Activated CD4-positive, alpha-beta memory T cell treated with anti-CD3 and anti-CD28 coated beads for 36 hours (primary cell): ENCODE results near the gene CETP. TPM values are rescaled to one million over a fixed set of nuclear protein-coding genes. Genes with fewer than 3 reads are reported as not detected.
"Not testable (repeated sequence)": the region's sequence is repeated elsewhere in the genome, so short reads cannot be mapped to it uniquely, and the experiment has no call there.

Experiments used
- CTCF ChIA-PET: fragments of 350-600 bp; sonication (Branson Sonifier 250); formaldehyde crosslinking; loops from one replicate; lab custom pipeline; 2021; ENCODE audit warnings: antibody characterized with exemption, inconsistent platforms; lab: Charles Lee
- POLR2A ChIA-PET: fragments of 350-600 bp; sonication (Branson Sonifier 250); formaldehyde crosslinking; loops from one replicate; lab custom pipeline; 2021; ENCODE audit warnings: antibody characterized with exemption; lab: Charles Lee
- DNase-seq: peaks from one replicate; pipeline ENCODE4 v3.0.0-alpha.2; 2020
- H3K27ac Mint-ChIP-seq: one replicate; pipeline ENCODE4 v1.8.0; 2021; ENCODE audit warnings: mixed read lengths
- H3K27me3 Mint-ChIP-seq: one replicate; pipeline ENCODE4 v1.8.0; 2021; ENCODE audit warnings: mixed read lengths
- H3K36me3 Mint-ChIP-seq: one replicate; pipeline ENCODE4 v1.8.0; 2021; ENCODE audit warnings: mixed read lengths
- H3K4me1 Mint-ChIP-seq: one replicate; pipeline ENCODE4 v1.8.0; 2021; ENCODE audit warnings: low read depth, mixed read lengths
- H3K4me3 Mint-ChIP-seq: one replicate; pipeline ENCODE4 v1.8.0; 2021; ENCODE audit warnings: mild to moderate bottlenecking, mixed read lengths
- H3K9me3 Mint-ChIP-seq: one replicate; pipeline ENCODE4 v1.8.0; 2021; ENCODE audit warnings: mixed read lengths
- intact Hi-C: fragments of 100-400 bp; cut with micrococcal nuclease; formaldehyde crosslinking; loops from one replicate; pipeline ENCODE4 v1.15.1; 2023
- total RNA-seq, 2 experiments: library from RNA; stranded (reverse); gene quantifications; one replicate each; pipeline ENCODE4 v1.2.3, GENCODE V29; 2021

CETP gene
- total RNA-seq, 2 experiments from 2014 or later = not detected

- peaks cover 18% of the 10 kb centered on the region for H3K4me1 Mint-ChIP-seq
- no peak overlapping the region for H3K4me3 Mint-ChIP-seq
- H3K27me3 Mint-ChIP-seq = no peaks in the 10 kb centered on the region
- no peaks in the 10 kb centered on the region for H3K9me3 Mint-ChIP-seq
- DNase-seq = no peak
- ChIA-PET CTCF (interaction anchor here (0.5 to 2.2 kb wide), 3 partner anchors 62 to 495 kb away, joined by 3 to 11 read pairs (median 5); no protein-coding TSS in a partner anchor), POLR2A (interaction anchor here (1.1 to 3.7 kb wide), 2 partner anchors 11 to 60 kb away, joined by 3 to 54 read pairs; partner anchors contain the start of gene NLRC5)
- intact Hi-C loops = loop anchor here (2.0 to 5.0 kb wide), 3 partner anchors 15 to 477 kb away; partner anchors contain the start of genes NUDT21, NUP93 and OGFOD1
- H3K36me3 Mint-ChIP-seq = peaks cover 25% of the 10 kb centered on the region
- no peak overlapping the region for H3K27ac Mint-ChIP-seq
These were observed 32.1 kb upstream of the CETP start for GRCh38 chr16:56929639-56930038.

GRCh38 chr16:56930486-56931270 lies 31.1 kb upstream of the CETP start:
- CTCF ChIA-PET = interaction anchor here (0.7 to 2.2 kb wide), 3 partner anchors 20 to 496 kb away, joined by 4 to 11 read pairs (median 5); no protein-coding TSS in a partner anchor
- peaks cover 24% of the 10 kb centered on the region for H3K4me1 Mint-ChIP-seq
- H3K27me3 Mint-ChIP-seq = no peaks in the 10 kb centered on the region
- peaks cover 36% of the 10 kb centered on the region for H3K36me3 Mint-ChIP-seq
- no peaks in the 10 kb centered on the region for H3K9me3 Mint-ChIP-seq
- no peak for DNase-seq
- intact Hi-C loops = loop anchor here (2.0 to 5.0 kb wide), 3 partner anchors 14 to 478 kb away; partner anchors contain the start of genes NUDT21, NUP93 and OGFOD1
- POLR2A ChIA-PET = interaction anchor here (0.6 to 4.7 kb wide), 12 partner anchors 9 to 809 kb away, joined by 3 to 54 read pairs (median 4); partner anchors contain the start of gene NLRC5
- peak overlapping the region; percentile 98 for H3K4me3 Mint-ChIP-seq
- H3K27ac Mint-ChIP-seq = peak overlapping the region; percentile 98

GRCh38 chr16:56931271-56931891 lies 30.4 kb upstream of the CETP start:
- Mint-ChIP-seq H3K4me3 (peak overlapping the region; percentile 98), H3K27ac (peak overlapping the region; percentile 98), H3K9me3 (no peaks in the 10 kb centered on the region), H3K4me1 (peaks cover 29% of the 10 kb centered on the region), H3K36me3 (peaks cover 43% of the 10 kb centered on the region), H3K27me3 (no peaks in the 10 kb centered on the region)
- CTCF ChIA-PET = interaction anchor here (1.0 to 2.2 kb wide), 3 partner anchors 20 to 63 kb away, joined by 4 to 11 read pairs (median 6); no protein-coding TSS in a partner anchor
- POLR2A ChIA-PET = interaction anchor here (0.6 to 4.7 kb wide), 20 partner anchors 8 to 808 kb away, joined by 3 to 54 read pairs (median 4); partner anchors contain the start of genes NLRC5, PSME3IP1 and RSPRY1
- no peak for DNase-seq
- intact Hi-C loops = loop anchor here (2.0 to 5.0 kb wide), 3 partner anchors 13 to 479 kb away; partner anchors contain the start of genes NUDT21, NUP93 and OGFOD1

- Mint-ChIP-seq H3K27me3 (no peaks in the 10 kb centered on the region), H3K36me3 (peaks cover 50% of the 10 kb centered on the region), H3K27ac (peak within 1 kb of the TSS; percentile 98), H3K9me3 (no peaks in the 10 kb centered on the region), H3K4me1 (peaks cover 36% of the 10 kb centered on the region), H3K4me3 (peak within 1 kb of the TSS; percentile 98)
- ChIA-PET CTCF (interaction anchor here (0.8 to 2.4 kb wide), 5 partner anchors 13 to 64 kb away, joined by 3 to 11 read pairs (median 6); partner anchors contain the start of gene NLRC5), POLR2A (interaction anchor here (0.5 to 4.7 kb wide), 20 partner anchors 7 to 254 kb away, joined by 3 to 54 read pairs (median 4); partner anchors contain the start of genes NLRC5, PSME3IP1 and RSPRY1)
- intact Hi-C loops = loop anchor here (1.0 to 5.0 kb wide), 4 partner anchors 13 to 480 kb away; partner anchors contain the start of genes NUDT21, NUP93 and OGFOD1
- peak; percentile 100 for DNase-seq
These were observed 29.6 kb upstream of the CETP start, which contains the start of gene HERPUD1 for GRCh38 chr16:56931892-56932720. HERPUD1 (plus strand) TSS chr16:56932142; CDS start chr16:56932245, 103 bp downstream.

GRCh38 chr16:56932721-56933619 lies 28.8 kb upstream of the CETP start:
- Mint-ChIP-seq H3K27ac (peak overlapping the region; percentile 98), H3K27me3 (no peaks in the 10 kb centered on the region), H3K4me3 (peak overlapping the region; percentile 98), H3K9me3 (no peaks in the 10 kb centered on the region), H3K36me3 (peaks cover 57% of the 10 kb centered on the region), H3K4me1 (peaks cover 43% of the 10 kb centered on the region)
- POLR2A ChIA-PET = interaction anchor here (0.7 to 4.7 kb wide), 12 partner anchors 8 to 109 kb away, joined by 3 to 54 read pairs (median 6); partner anchors contain the start of gene NLRC5
- intact Hi-C loops = loop anchor here (1.0 to 5.0 kb wide), 3 partner anchors 16 to 481 kb away; partner anchors contain the start of genes NUDT21, NUP93 and OGFOD1
- DNase-seq = peak; percentile 58
- CTCF ChIA-PET = interaction anchor here (0.6 to 2.4 kb wide), 6 partner anchors 12 to 72 kb away, joined by 3 to 9 read pairs (median 4); partner anchors contain the start of gene NLRC5

- Mint-ChIP-seq H3K27ac (peak overlapping the region; percentile 98), H3K4me1 (peaks cover 53% of the 10 kb centered on the region), H3K36me3 (peaks cover 68% of the 10 kb centered on the region), H3K9me3 (no peaks in the 10 kb centered on the region), H3K27me3 (no peaks in the 10 kb centered on the region), H3K4me3 (peak overlapping the region; percentile 98)
- POLR2A ChIA-PET = interaction anchor here (0.9 to 4.7 kb wide), 6 partner anchors 11 to 61 kb away, joined by 3 to 49 read pairs (median 6); partner anchors contain the start of gene NLRC5
- intact Hi-C loops = loop anchor here (2.0 to 5.0 kb wide), 3 partner anchors 81 to 482 kb away; partner anchors contain the start of genes NUDT21, NUP93 and OGFOD1
- DNase-seq = no peak
- CTCF ChIA-PET = interaction anchor here (1.3 to 2.4 kb wide), 3 partner anchors 17 to 65 kb away, joined by 4 to 9 read pairs (median 7); no protein-coding TSS in a partner anchor
These were observed 27.7 kb upstream of the CETP start for GRCh38 chr16:56933828-56934598.

GRCh38 chr16:56934599-56935145 lies 27.1 kb upstream of the CETP start:
- Mint-ChIP-seq H3K4me1 (peaks cover 60% of the 10 kb centered on the region), H3K4me3 (peak overlapping the region; percentile 98), H3K36me3 (peaks cover 74% of the 10 kb centered on the region), H3K27ac (peak overlapping the region; percentile 98)
- not testable (repeated sequence) for H3K9me3 Mint-ChIP-seq, H3K27me3 Mint-ChIP-seq
- intact Hi-C loops = loop anchor here (2.0 to 5.0 kb wide), 3 partner anchors 80 to 482 kb away; partner anchors contain the start of genes NUDT21, NUP93 and OGFOD1
- DNase-seq = peak; percentile 37
- ChIA-PET CTCF (interaction anchor here (1.6 to 2.4 kb wide), 2 partner anchors 17 to 30 kb away, joined by 7 to 9 read pairs; no protein-coding TSS in a partner anchor), POLR2A (interaction anchor here (1.8 to 4.7 kb wide), 3 partner anchors 10 to 23 kb away, joined by 7 to 49 read pairs (median 27); no protein-coding TSS in a partner anchor)

GRCh38 chr16:56935201-56935600 lies 26.5 kb upstream of the CETP start:
- Mint-ChIP-seq H3K9me3 (no peaks in the 10 kb centered on the region), H3K36me3 (peaks cover 79% of the 10 kb centered on the region), H3K4me1 (peaks cover 65% of the 10 kb centered on the region), H3K27ac (peak overlapping the region; percentile 98), H3K27me3 (no peaks in the 10 kb centered on the region), H3K4me3 (peak overlapping the region; percentile 98)
- DNase-seq = no peak
- intact Hi-C loops = loop anchor here (2.0 kb wide), 1 partner anchor 80 kb away; no protein-coding TSS in a partner anchor
- CTCF ChIA-PET = no interaction called here
- POLR2A ChIA-PET = interaction anchor here (1.8 to 4.7 kb wide), 2 partner anchors 9 to 12 kb away, joined by 7 to 49 read pairs; no protein-coding TSS in a partner anchor
